K562 (cell line): ENCODE measurements around the gene ATG7. TPM values are rescaled to one million over a fixed set of nuclear protein-coding genes. Genes with fewer than 3 reads are reported as not detected.

ENCODE experiments used
- DDX20 ChIP-seq: fragments of 450-650 bp; IDR thresholded peaks from 2 replicates; pipeline ENCODE4 v1.6.1; 2016; ENCODE audit warnings: missing genetic modification characterization, low read depth, mild to moderate bottlenecking, missing compliant biosample characterization, moderate library complexity
- EP300 ChIP-seq: IDR thresholded peaks from 2 replicates; pipeline ENCODE4 v1.6.1; 2012; ENCODE audit warnings: low read length, improper control_type of control experiment
- ESRRA ChIP-seq: fragments of 450-650 bp; IDR thresholded peaks from 2 replicates; pipeline ENCODE4 v1.6.1; 2014; ENCODE audit warnings: low read depth, mild to moderate bottlenecking, moderate library complexity, borderline replicate concordance
- KAT2B ChIP-seq: IDR thresholded peaks from one replicate; pipeline ENCODE4 v1.6.1; 2012; ENCODE audit warnings: low read depth, mild to moderate bottlenecking, control low read depth, inconsistent platforms, low read length, moderate library complexity
- LARP7 ChIP-seq: fragments of 450-650 bp; IDR thresholded peaks from 2 replicates; pipeline ENCODE4 v1.6.1; 2016
- MYBL2 ChIP-seq, 2 experiments: fragments of 450-650 bp in 1 of 2; sonication (generic) in 1 of 2; formaldehyde crosslinking in 1 of 2; IDR thresholded peaks; 2 replicates each; pipeline versions ENCODE4 v1.6.1 to v1.8.1; 2017 to 2022; ENCODE audit warnings: borderline replicate concordance in 1 of 2, inconsistent platforms in 1 of 2, low read depth in 1 of 2, mild to moderate bottlenecking in 1 of 2, missing genetic modification reagents in 1 of 2, moderate library complexity in 1 of 2
- POLR2AphosphoS5 ChIP-seq: IDR thresholded peaks from 2 replicates; pipeline ENCODE4 v1.6.1; 2011; ENCODE audit warnings: mild to moderate bottlenecking, low read depth, low read length, moderate library complexity; ENCODE audit not compliant: control insufficient read depth, insufficient read depth
- RBM14 ChIP-seq: fragments of 200-400 bp; formaldehyde crosslinking; IDR thresholded peaks from 2 replicates; pipeline ENCODE4 v1.6.1; 2018; ENCODE audit warnings: low read depth, mild to moderate bottlenecking, low read length, moderate library complexity, borderline replicate concordance; ENCODE audit not compliant: insufficient read depth
- STAT5A ChIP-seq: IDR thresholded peaks from 2 replicates; pipeline ENCODE4 v1.6.1; 2012; ENCODE audit warnings: low read length, inconsistent platforms, borderline replicate concordance
- THRA ChIP-seq: fragments of 450-650 bp; IDR thresholded peaks from 2 replicates; pipeline ENCODE4 v1.6.1; 2017; ENCODE audit warnings: mild to moderate bottlenecking, moderate library complexity
- ZBTB40 ChIP-seq, 2 experiments: fragments of 450-650 bp in 1 of 2; sonication (generic) in 1 of 2; formaldehyde crosslinking in 1 of 2; IDR thresholded peaks; 2 replicates each; pipeline versions ENCODE4 v1.7.1 to v1.9.0; 2016 to 2022; ENCODE audit warnings: inconsistent platforms in 1 of 2, mild to moderate bottlenecking in 1 of 2, missing genetic modification reagents in 1 of 2
- ZFP91 ChIP-seq: sonication (generic); formaldehyde crosslinking; IDR thresholded peaks from 2 replicates; pipeline ENCODE4 v1.8.0; 2022; ENCODE audit warnings: mild to moderate bottlenecking, missing genetic modification reagents
- ZNF197 ChIP-seq: fragments of 200-800 bp; sonication (Bioruptor generic); IDR thresholded peaks from 2 replicates; pipeline ENCODE4 v1.6.1; 2016; ENCODE audit warnings: low read depth, missing genetic modification characterization, missing compliant biosample characterization
- polyA plus RNA-seq, 8 experiments: library from polyadenylated mRNA; depleted of rRNA in 4 of 8; stranded (reverse) in 5 of 8; unstranded in 3 of 8; fragments of >200 nt; fragmentation: Nextera tagmentation in 2 of 8; fragmentation: Illumina TruSeq in 1 of 8; extraction: Ambion mirVana in 2 of 8; extraction: Trizol in 1 of 8; gene quantifications; 2 replicates each; pipeline versions ENCODE4 v1.2.1 to v1.2.3, GENCODE V29; 2011 to 2014; ENCODE audit warnings: inconsistent platforms in 1 of 8, missing spikeins in 1 of 8
- total RNA-seq, 7 experiments: library from RNA; depleted of rRNA in 6 of 7; stranded (reverse); fragments of >200 nt in 6 of 7; fragmentation: Illumina TruSeq in 2 of 7; extraction: Trizol in 2 of 7; gene quantifications; 2 replicates each; pipeline versions ENCODE4 v1.2.1 to v1.2.3, GENCODE V29; 2011 to 2021; ENCODE audit warnings: low replicate concordance in 1 of 7

Gene ATG7
- total and polyA plus RNA-seq, 9 of the 15 experiments (the other 6 are each of a cell fraction or from before 2014, with no cell fraction given), result 18.3 to 45.3 (median 33.6) TPM

DNA sequence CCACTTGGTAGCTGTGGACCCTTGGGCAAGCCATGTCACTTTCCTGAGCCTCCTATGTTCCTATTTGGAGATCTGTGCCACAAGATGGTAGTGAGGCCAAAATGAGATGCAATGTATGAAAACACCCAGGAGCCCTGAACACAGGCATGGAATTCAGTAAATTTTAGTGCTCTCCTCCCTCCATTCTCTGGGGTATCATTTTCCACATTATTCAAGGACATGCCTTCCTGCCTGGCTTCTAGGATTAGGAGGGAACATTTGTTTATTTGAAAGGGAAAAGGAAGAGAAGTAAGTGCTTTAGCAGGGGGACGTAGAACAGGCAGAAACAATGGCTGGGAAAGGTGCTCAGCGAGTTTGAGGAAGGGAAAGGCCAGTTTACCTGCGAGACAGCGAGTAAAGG, 98.8 kb downstream of the ATG7 start (continued):
- TF ChIP-seq ZBTB40 (IDR thresholded peaks at IDR 0.05), result no peak
- TF ChIP-seq ZBTB40 (CRISPR knock-in tag; IDR thresholded peaks at IDR 0.05), result no peak
- TF ChIP-seq POLR2AphosphoS5, result no peak
- TF ChIP-seq THRA, result no peak
- no peak for TF ChIP-seq ESRRA
- TF ChIP-seq MYBL2 (IDR thresholded peaks at IDR 0.05; ENCODE audit: low read depth), result no peak
- TF ChIP-seq MYBL2 (CRISPR knock-in tag; IDR thresholded peaks at IDR 0.05; ENCODE audit: borderline replicate concordance), result no peak
- TF ChIP-seq DDX20, result no peak
- no peak for TF ChIP-seq ZFP91 (CRISPR knock-in tag)
- TF ChIP-seq KAT2B, result no peak
- no peak for TF ChIP-seq ZNF197
- TF ChIP-seq STAT5A, result no peak
- no peak for TF ChIP-seq EP300
- TF ChIP-seq RBM14, result no peak
- no peak for TF ChIP-seq LARP7
